ENCODE data around the gene GAMT. TPM values are rescaled to one million over a fixed set of nuclear protein-coding genes. Genes with fewer than 3 reads are reported as not detected.

GAMT gene
- total RNA-seq, 1 donor from 2014 or later, result 16.7 TPM

DNA sequence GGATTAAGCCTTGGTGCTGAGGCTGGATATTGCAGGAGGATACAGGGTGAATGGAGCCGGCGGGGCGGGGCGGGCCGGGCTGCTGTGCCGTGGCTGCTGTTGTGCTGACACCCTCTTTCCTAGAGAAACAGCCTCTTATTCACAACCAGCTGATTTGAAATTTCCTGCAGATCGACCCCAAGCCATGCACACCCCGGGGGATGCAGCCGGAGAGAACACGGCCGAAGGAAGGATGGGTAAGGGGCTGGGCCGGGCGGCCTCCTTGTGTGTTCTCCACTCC lies 17.1 kb upstream of the GAMT start:
- DNase-seq, result no peak

DNA sequence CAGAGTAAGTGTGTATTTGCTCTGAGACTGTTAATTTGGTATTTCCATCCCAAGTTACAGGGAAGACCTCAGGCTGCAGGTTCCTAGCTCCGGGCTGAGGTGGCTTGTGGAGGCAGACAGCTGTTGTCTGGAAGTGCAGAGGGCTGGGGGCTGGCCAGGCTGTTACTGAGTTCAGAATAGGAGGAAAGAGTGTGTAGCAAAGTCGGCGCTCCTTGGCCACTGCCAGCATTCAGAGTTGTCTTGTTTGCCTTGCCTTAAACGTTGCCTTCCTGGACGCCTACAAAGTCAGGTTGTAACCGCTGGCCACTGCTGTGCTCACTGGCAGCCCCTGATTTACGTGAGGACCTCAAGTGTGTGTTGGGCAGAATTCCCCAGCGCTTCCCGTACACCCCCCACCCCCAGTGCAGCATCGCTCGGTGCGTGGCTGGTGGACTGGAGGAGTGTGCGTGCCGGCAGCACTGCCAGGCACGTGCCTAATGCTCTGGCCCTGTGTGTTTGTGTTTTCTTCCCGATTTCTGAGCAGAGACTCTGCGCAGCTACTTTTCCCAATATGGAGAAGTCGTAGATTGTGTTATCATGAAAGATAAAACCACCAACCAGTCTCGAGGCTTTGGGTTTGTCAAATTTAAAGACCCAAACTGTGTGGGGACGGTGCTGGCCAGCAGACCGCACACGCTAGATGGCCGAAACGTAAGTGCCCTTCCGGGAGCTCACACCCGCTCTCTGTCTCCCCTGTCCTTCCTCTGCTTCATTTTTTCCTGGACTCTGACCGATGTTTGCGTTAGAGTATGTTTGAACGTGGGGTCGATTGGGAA lies 16.5 kb upstream of the GAMT start:
- no peak for DNase-seq

DNA sequence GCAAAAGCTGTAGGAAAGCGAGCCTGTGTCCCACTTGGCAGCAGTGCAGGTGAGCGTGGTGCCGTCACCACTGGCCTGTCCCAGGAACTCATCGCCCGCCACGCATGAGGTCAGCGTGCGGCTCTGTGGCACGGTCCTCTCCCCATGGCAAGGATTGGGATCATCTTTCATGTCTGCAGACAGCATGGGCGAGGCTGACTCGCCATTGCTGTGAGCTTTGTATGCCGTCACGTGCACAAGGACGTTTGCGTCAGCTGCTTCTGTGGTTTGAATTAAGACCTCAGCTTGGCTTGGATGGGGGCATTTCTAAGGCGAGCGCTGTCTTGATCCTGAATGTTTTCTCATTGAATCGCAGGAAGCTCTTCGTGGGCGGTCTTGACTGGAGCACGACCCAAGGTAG lies 15.8 kb upstream of the GAMT start:
- no peak for DNase-seq

DNA sequence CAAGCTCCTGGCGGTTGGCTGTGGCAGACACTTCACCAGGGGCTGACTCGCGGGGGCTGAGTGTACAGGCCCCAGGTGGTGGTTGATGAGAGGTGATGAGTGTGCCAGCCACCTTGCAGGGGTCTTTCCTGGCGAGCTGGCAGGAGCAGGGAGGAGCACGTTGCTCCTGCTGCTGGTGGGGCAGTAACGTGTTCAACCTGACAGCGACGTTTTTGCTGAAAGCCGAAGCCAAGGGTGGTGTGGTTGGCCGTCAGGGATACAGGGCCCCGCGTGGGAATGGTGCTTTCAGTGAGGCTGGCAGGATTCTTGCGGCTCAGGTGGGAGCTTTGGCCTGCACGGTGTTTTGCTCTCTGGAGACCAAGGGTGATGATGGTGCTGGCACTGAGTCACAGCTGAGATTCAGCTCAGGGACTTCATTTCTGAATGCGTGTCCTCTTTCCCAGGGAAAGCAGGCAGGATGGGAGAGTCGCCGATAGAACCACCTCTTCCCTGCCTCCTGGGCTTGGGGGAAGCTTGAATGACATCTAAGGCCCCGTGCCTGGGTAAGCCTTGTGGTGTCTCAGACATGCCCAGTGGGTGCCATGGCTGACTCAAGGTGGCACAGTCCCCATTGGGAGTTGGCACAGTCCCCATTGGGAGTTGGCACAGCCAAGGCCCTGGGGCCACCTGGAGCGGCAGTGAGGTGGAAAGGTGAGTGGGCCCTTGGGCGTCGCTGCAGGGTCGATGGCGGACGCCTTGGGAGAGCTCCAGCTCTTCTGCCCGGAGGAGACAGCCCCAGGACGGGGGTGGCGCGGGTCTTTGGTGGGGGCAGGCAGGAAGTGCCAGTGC lies 14.9 kb upstream of the GAMT start:
- no peak for DNase-seq

DNA sequence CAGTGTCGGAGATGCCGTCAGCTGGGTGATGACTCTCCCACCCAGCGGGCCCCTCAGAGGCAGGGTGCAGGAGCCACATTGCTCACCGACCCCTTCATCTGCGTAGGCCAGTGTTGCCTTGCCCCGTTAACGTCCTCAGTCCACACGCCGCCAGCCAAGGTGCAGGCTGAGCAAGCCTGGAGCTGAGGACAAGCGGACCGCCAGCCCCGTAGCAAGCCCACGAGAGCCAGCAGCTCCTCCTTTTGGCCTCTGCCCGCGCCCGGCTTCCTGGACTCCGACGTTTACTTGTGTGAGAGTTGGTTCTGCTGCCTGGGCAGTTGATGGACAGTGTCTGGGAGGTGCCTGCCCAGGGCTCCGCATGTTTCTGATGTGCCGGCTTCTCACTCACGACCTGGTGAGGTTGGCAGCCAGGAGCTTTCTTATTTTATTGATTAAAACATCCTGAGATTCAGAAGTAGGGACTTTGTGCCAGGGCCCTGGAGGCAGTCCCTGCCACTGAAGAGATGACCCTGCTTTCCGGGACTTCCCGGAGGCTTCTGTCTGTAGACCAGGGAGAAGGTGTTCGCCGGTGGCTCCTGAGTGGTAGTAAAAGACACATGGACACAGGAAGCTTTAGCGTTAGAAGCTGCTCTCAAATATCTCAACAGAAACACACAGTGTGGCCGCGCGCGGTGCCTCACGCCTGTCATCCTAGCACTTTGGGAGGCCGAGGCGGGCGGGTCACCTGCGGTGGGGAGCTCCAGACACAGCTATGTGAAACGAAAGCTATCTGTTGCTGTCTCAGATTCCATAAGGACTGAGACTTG lies 11.9 kb upstream of the GAMT start:
- DNase-seq, result no peak

DNA sequence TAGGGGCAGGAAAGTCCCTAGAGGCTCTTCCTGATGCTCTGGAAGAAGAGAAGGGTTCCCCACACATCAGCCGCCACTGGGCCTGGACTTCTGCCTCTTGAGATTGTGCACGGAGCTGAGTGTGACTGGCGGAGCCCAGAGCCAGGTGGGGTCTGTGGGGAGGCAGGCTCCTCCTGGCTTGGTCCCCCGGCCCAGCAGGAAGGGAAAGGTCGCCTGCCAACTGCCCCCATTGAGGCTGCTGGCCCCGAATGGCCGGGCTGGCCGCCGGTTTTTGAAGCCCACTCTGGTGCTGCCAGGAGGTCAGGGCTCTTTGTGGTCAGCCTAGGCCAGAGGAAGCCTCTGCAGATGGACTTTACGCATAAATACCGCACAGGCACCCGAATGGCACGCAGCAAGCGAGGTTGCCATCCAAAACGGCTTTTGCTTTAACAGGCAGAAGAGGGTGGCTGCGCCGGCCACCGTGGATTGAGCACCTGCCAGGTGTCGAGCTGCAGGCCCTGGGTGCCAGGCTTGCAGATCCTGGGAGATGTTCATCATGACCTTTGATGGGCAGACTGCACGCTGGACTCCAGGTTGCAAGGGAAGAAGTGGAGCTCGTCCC lies 11.1 kb upstream of the GAMT start:
- no peak for DNase-seq

DNA sequence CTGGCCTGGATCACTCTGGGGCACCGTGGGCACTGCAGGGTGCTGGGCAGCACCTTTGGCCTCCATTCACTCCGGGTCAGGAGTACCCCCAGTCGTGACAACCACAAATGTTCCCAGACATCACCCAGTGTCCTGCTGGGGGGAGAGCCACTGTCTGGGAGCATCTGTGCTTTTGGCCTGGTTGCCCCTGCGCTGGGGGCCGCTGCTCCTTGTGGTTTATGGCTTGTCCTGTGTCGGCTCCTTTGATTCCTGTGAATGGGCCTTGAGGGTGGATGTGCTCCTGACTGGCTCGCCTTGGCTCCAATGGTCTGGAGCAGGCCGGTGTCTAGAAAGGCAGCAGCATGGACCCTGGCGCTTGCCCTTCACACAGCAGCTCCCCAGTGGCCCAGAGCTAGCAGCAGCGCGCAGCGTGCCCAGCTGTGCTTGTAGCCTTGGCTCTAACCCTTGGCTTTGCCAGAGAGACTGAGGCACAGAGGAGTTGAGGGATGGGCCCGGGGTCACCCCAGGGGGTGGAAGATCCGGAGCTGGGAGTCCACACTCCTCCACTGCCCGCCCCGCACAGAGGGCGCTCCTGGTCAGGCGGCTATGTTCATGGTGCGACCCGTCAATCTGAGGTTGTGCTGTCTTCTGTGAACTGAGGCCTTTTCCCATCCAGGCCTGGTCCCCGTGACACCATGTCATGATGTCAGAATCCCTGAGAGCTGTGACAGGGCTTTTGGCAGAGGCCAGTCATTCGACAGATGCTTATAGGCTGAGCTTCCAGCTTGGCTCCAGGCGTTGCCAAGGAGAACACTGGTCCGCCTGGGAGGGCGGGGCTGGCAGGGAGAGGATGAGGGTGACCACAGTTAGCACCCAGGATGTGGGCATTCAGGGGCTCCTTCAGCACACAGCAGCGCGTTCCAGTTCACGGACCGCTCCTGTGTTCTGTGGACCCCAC lies 10.2 kb upstream of the GAMT start:
- peak; percentile 86 for DNase-seq

DNA sequence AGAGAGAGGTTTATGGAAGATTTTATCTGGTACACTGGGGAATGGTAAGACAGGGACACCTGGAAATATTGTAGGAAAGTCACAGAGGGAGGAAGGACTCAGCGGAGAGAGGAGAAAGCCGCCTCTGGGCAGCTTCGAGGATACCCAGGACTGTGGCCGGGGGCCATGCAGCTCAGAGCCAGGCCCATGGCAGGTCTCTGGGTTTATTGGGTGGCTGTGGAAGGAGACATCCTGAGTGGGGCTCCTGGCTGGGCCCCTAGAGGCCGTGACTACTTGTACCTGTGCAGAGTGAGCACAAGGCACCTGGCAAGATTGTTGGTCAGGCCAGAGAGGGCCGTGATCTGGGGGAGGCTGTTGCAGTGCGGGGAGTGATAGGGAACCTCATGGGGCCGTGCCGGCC lies 9.4 kb upstream of the GAMT start:
- DNase-seq, result no peak

DNA sequence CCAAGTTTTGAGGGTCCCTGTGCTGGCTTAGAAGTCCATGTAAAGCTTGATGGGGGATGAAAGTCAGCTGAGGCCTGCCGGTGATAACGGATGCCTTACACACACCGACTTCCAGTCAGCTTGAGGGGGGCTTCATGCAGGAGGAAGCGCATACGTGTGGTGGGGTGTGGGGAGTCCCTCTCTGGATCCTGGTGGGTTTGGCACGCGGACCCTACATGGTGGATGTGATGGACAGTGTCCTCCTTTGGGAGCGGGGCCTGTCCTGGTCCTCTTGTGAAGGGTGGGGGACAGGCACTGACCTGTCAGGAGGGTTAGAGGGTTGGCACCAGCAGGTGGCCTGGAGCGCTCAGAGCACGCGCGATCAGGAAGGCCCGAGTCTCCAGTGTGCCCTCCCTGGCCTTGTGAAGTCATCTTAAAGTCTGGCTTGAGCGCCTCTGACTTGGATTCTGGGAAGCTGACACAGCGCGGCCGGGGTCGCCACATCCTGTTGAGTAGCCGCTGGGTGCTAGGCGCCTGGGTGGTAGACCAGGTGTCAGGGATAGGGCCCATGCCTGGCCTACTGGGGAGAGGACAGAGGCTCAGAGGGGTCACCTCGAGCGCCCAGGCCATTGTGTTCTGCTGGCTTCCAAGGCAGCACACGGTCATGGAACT lies 8.9 kb upstream of the GAMT start:
- DNase-seq, result no peak

DNA sequence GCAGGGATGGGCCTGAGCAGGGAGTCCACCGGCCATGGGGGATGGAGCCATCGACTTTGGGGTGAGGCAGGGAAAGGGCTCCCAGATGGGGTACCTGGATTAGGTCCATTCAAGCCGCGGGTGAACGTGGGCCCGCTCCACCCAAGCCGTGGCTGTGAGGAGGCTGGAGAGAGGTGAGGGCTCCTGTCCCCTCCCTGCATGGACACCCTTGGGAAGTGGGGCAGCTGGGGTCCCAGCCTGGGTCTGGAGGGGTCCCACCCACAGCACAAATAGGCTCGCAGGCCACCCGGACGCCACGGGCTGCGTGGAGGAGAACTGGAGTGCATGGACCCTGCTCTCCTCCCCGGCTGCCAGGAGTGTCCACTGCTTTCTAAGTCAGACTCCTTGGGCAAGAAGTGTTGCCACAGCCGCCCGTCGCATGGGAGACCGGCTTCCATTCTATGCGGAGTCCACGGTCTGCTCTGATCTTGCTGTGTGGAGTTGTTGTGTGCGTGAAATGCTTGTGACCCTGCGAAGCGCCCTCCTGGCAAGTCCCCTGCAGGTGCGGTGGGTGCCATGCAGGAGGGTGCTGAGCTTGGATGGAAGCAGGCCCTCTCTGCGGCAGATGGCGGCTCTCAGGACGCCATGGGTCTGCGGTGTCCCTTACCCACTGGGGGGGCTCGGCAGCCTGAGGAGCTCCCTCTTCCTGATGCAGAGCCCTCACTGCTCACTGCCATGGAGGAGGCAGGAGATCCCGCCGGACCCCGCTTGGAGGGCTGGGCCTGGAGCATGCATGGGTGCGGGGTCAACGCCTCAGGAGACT lies 8.1 kb upstream of the GAMT start:
- DNase-seq, result no peak

DNA sequence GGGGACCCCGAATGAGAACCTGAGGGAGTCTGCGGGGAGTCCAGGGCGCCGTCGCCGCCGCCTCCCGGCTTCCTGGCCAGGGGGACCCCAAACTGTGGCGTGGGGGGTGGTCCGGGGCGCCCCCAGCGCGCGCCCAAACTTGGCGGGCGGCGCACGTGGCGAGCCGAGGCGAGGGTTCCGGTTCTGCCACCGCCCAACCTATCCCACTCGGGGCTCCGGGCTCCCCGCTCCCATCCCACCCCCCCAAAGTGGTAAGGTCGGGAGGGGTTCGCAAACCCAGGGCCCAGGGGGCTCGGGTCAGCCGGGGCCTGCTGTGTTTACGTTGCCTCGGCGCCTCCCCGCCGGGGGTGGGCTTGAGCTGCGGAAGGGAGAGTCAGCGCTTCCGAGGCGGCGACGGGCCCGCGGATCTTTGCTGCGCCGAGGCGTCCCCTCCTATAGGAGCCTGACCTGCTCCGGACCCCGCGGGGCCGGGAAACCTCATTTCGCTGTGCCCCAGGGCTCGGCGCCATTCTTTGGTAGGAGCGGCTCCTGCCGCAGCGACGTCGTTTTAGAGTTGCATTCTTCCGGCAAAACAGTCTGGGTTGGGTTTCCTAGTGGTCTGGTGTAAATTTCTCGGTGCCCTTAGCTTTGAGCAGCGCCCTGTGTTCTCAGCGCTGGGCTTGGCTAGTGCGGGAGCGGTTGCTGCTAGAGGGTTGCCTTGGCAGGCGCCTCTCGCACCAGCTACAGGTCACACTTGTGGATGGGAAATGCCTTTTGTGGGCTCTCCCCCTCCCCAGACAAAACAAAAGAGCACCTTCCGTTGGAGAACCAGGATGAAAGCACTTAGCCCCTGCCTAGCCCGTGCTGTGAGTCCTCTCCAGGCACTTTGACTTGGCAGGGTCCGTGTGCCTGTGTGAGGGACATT lies 7.2 kb upstream of the GAMT start:
- DNase-seq, result no peak

DNA sequence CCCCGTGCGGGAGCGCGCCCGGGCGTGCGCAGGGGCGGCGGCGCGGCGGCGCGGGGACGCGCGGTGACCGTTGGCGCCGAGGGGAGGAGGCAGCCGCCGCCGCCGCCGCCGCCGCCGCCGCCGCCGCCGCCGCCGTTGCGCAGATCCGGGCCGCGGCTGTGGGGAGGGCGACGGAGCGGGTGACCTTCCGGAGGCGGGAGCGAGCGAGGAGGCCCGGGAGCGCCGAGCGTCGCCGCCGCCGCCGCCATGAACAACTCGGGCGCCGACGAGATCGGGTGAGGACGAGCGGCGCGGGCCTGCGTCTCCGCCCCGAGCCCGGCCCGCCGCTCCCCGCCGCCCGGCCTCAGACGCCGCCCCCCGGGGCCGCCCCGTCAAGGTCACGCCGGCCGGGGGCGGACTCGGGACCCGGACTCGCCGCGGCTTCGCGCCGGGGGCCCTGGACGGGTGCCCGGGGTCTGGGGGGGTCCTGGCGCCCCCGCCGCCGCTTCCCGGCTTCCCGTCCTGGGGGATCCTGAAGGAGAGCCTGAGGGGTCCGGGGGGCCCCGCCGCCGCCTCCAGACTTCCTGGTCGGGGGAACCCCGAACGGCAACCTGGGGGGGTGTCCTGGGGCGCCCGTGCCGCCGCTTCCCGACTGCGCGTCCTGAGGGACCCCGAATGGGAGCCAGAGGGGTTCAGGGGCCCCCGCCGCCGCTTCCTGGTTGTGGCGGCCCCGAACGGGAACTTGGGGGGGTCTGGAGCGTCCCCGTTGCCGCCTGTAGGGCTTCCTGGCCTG lies 6.4 kb upstream of the GAMT start, which contains the start of gene DAZAP1:
Gene DAZAP1 (plus strand): TSS at position 59 of the 772 bp plus-strand sequence. CDS start 188 bp downstream, at position 247.
- DNase-seq, result no peak

DNA sequence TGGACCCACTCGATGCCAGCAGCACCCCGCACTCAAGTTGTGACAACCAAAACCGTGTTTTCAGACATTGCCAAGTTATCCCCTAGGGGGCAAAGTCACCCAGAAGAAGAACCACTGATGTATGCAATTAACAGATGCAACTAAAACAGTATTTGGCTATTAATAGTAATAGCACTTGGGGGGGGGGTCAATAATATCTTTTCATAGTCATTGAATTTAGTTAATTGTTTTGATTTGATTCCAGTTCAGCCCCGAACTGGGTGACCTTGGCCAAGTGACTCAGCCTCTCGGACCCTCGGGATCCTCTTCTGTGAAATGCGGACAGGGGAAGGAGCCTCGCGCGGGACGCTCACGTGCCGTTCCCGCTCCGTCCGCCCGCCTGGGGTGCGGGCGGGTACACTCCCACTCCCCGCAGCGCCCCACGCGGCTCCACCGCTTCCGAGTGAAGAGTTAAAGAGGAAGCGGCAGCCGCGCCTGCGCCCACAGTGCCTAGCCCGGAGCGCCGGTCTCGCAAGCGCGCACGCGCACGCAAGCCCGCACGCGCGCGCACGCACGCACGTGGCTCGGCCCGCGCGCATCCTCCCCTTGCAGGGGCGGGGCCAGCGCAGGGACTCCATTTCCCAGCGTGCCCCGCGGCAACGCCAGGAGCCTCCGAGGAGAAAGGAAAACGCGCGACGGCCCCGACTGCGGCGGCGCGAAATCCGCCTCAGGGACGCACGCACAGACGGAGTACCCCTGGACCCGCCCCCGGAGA lies 5.6 kb upstream of the GAMT start:
- DNase-seq, result peak; percentile 96

DNA sequence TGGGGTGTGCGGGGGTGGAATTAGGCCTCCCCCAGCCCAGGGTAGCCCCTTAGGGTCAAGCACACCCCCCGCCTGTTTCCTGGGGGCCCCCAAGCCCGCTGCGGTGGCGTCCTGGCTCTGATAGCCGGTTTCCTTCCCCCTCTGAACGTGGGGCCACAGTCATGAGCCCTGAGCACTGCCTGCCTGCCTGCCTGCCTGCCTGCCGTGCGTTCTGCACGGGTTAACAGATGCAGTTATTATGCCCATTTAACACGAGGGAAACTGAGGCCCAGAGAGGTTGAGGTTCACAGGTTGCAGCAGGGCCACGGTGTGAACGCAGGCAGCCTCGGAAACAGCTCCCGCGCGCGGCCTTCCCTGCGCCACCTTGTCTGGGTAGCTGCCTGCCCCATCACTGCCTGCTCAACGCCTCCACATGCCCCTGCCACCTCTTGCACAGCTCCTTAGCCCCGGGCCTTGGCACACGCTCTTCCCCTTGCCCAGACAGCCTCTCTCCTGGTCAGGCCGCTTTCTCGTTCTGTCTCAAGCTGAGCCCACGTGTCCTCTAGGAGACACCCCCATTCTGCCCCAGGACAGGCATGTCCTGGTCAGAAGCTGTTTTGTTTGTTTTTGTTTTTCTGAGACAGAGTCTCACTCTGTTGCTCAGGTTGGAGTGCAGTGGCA lies 1.2 kb upstream of the GAMT start:
- DNase-seq, result no peak

DNA sequence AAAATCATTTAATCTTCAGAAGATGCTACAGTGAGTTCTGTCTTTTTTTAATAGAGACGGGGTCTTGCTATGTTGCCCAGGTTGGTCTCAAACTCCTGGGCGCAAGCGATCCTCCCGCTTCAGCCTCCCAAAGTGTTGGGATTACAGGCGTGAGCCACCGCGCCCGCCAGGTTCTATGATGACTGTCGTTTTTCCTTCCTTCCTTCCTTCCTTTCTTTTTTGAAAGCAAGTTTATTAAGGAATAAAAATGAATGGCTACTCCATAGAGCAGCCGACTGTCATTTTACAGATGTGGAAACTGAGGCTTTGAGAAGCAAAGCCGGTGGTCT lies 511 bp upstream of the GAMT start:
- no peak for DNase-seq

DNA sequence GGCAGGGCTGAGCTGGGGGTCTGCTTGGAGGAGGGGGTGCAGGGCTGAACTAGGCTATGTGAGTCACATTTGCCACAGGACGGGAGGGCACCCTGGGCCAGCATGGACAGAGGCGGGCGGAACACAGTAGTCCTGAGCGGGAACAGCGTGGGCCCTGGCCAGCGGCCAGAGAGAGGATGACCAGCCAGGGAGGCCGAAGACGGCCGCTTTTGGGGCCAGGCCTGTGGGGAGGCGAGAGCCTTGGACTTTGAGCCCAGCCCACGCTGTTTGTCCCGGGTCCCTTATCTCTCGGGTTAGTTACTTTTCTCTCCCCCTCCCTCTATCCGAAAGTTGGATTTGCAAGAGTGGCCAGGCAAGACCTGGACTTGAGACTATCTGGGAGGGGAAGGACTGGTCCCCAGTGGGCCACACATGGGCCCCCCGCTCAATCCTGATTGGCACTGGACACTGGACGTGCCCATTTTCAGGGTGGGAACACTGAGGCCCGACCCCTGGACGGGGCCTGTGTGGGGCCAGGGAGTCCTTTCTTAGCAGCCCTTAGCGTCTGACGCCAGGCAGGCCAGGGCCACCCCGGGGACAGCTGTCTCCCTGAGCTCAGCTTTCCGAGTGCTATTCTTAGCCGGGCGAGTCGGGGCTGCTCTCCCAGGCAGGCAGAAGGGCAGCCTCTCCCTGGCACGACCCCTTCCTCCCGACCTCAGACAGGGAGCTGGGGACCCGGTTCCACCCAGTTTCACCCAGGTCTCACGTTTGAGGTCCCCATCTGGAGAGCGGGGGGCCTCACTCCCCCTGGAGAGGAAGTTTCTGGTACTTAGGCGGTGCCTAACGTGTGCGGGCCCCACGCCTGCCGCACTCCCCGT lies 833 bp downstream of the GAMT start:
- DNase-seq, result no peak
